ENCODE results near the gene DNAJC17.

Gene DNAJC17

GRCh38 chr15:40828447-40829036 is 21.3 kb upstream of the DNAJC17 start, which contains the start of gene PPP1R14D:
Gene PPP1R14D, minus strand, starts transcription at chr15:40828708. Its CDS starts 67 bp downstream, at chr15:40828641.
- DNase-seq (ENCODE audit: low read depth): no peak
- TF ChIP-seq POLR2A (IDR thresholded peaks at IDR 0.05; ENCODE audit: extremely low read depth, insufficient read length) (no peak), MYC (IDR thresholded peaks at IDR 0.05; ENCODE audit: low read depth, low read length) (no peak), MAX (IDR thresholded peaks at IDR 0.05; ENCODE audit: low read depth, low read length) (no peak)
- TF ChIP-seq, protein P1, sequence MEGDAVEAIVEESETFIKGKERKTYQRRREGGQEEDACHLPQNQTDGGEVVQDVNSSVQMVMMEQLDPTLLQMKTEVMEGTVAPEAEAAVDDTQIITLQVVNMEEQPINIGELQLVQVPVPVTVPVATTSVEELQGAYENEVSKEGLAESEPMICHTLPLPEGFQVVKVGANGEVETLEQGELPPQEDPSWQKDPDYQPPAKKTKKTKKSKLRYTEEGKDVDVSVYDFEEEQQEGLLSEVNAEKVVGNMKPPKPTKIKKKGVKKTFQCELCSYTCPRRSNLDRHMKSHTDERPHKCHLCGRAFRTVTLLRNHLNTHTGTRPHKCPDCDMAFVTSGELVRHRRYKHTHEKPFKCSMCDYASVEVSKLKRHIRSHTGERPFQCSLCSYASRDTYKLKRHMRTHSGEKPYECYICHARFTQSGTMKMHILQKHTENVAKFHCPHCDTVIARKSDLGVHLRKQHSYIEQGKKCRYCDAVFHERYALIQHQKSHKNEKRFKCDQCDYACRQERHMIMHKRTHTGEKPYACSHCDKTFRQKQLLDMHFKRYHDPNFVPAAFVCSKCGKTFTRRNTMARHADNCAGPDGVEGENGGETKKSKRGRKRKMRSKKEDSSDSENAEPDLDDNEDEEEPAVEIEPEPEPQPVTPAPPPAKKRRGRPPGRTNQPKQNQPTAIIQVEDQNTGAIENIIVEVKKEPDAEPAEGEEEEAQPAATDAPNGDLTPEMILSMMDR (IDR thresholded peaks at IDR 0.05; ENCODE audit: low read depth, low read length): no peak
- no peak within 1 kb of the TSS for H3K4me3 ChIP-seq (ENCODE audit: low read depth, low read length)

- DNase-seq (ENCODE audit: low read depth): no peak
- no peak overlapping the region for H3K4me3 ChIP-seq (ENCODE audit: low read depth, low read length)
- TF ChIP-seq POLR2A (IDR thresholded peaks at IDR 0.05; ENCODE audit: extremely low read depth, insufficient read length) (no peak), MAX (IDR thresholded peaks at IDR 0.05; ENCODE audit: low read depth, low read length) (no peak), MYC (IDR thresholded peaks at IDR 0.05; ENCODE audit: low read depth, low read length) (no peak)
- TF ChIP-seq, protein P1 (IDR thresholded peaks at IDR 0.05; ENCODE audit: low read depth, low read length): no peak
Observed at GRCh38 chr15:40826423-40827075, 19.3 kb upstream of the DNAJC17 start.

DNA sequence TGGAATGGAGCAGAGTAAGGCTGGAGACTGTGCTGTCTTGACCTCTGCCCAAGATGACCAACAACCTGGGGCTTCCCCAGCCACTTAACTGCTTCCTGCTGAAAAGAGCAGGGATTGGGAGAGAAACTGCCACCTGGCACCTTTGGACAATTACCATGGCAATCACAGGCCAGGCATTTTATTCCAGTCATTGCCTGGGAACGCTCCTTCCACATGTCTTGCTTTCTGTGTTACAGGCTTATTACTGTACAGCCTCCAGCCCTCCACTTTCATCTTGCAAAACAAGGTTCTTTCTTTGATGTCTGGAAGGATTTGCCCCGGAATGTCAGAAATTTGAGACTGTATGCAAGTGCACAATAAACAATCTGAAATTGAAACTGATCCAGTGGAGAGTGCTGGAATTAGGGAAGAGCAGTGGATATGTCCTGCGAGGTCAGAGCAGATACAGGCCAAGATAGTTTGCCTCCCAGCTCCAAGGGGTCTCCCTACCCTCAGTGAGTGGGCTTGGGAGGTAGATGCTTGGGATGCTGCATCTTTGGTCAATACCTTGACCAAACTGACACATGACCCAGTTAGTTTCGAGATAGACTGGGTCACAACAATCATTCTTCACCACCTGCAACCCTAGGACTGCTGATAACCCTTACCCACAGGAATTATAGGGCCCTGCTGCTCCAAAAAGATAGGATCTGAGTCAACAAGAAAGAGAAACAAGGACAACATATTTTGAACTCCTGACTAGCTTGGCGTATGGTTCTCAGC is 18.6 kb upstream of the DNAJC17 start:
- H3K4me3 ChIP-seq (ENCODE audit: low read depth, low read length): no peak overlapping the region
- DNase-seq (ENCODE audit: low read depth): no peak
- TF ChIP-seq, protein P1 (IDR thresholded peaks at IDR 0.05; ENCODE audit: low read depth, low read length): no peak
- TF ChIP-seq MYC (IDR thresholded peaks at IDR 0.05; ENCODE audit: low read depth, low read length): no peak
- no peak for TF ChIP-seq MAX (IDR thresholded peaks at IDR 0.05; ENCODE audit: low read depth, low read length)
- no peak for TF ChIP-seq POLR2A (IDR thresholded peaks at IDR 0.05; ENCODE audit: extremely low read depth, insufficient read length)

- peak; percentile 45 for DNase-seq (ENCODE audit: low read depth)
- no peak overlapping the region for H3K4me3 ChIP-seq (ENCODE audit: low read depth, low read length)
- TF ChIP-seq POLR2A (IDR thresholded peaks at IDR 0.05; ENCODE audit: extremely low read depth, insufficient read length) (no peak), MAX (IDR thresholded peaks at IDR 0.05; ENCODE audit: low read depth, low read length) (no peak), MYC (IDR thresholded peaks at IDR 0.05; ENCODE audit: low read depth, low read length) (no peak)
- TF ChIP-seq, protein P1 (IDR thresholded peaks at IDR 0.05; ENCODE audit: low read depth, low read length): no peak
Observed at GRCh38 chr15:40823572-40824343, 16.5 kb upstream of the DNAJC17 start.

- TF ChIP-seq, protein P1 (IDR thresholded peaks at IDR 0.05; ENCODE audit: low read depth, low read length): no peak
- TF ChIP-seq MYC (IDR thresholded peaks at IDR 0.05; ENCODE audit: low read depth, low read length): no peak
- TF ChIP-seq POLR2A (IDR thresholded peaks at IDR 0.05; ENCODE audit: extremely low read depth, insufficient read length): no peak
- TF ChIP-seq MAX (IDR thresholded peaks at IDR 0.05; ENCODE audit: low read depth, low read length): no peak
- H3K4me3 ChIP-seq (ENCODE audit: low read depth, low read length): no peak overlapping the region
- DNase-seq (ENCODE audit: low read depth): no peak
Observed at GRCh38 chr15:40821195-40821594, 13.9 kb upstream of the DNAJC17 start.

All from NB4 (cell line).